ENCODE measurements around the gene PLEKHH2.
"Not testable (repeated sequence)": the region's sequence is repeated elsewhere in the genome, so short reads cannot be mapped to it uniquely, and the experiment has no call there.

The PLEKHH2 gene

DNA sequence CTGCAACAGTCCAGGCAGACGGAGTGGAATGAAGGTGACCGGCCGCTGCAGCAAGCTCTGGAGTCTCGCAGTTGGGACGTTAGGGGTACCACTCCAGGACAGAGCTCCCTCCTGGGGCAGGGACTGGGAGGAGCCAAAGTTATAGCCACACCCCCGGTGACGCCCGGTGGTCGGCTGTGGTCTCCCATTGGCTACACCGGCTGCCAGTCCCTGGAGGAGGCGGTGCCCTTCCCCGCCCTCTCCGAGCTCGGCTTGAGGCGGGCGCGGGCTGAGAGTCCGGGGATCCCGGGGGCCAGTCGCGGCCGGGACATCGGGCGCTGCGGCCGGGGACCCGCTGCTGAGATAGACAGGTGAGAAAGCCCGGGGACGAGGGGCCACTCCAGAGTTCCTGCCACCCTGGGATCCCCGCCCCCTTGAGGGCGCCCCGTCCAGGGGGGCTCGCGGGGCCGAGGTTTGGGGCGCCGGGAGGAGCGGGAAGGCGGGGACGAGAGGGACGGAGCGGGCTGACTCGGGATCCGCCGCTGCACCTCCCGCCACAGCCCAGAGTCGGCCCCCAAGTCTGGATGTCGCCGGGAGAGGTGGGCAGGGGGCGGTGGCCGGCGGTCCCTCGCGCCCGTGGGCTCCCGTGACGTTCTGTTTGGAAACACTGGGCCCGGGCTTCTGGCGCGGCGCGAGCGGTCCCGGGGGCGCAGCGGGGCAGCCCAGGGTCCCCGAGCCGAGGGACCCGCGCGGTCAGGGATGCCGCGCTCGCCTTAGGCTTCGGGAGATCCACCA, at the start of gene PLEKHH2:
Gene PLEKHH2 (plus strand): TSS at position 231 of the 774 bp plus-strand sequence. CDS start 7,414 bp downstream, outside the sequence.
- DNase-seq: peak; percentile 74

DNA sequence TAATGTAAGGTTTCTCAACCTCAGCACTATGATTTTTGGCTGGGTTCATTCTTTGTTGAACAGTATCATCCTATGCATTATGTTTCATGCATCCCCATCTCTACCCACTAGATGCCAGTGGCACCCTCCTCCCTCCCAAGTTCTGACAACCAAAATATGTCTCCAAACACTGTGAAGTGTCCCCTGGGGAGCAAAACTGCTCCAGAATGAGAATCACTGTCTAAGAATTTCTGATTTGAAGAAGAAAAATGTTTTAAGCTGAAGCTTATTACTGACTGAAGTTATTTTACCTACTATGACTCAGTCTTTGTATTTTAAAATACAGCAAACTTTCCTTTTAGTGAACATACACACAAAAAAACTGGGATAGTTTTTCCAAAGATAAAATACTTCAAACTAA, 44.6 kb upstream of the PLEKHH2 start:
- DNase-seq: no peak

DNA sequence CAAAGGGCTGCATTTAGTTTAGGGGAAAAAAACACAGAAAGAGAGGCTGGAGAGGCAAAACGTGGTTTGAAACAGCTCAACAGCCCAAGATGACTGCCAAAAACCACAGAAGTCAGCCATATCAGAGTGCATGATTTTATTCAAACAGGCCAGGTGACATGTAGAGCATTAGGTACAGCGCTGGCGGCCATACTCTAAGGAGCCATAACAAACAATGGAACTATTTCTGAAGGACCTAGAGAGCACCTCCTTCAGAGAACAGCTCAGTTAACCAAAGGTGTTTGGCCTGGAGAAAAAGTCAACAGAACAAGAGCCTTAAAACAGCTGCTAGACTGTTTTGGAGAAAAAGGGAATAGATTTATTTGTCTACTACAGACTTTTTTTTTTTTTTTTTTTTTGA, 43.8 kb upstream of the PLEKHH2 start:
- no peak for DNase-seq

DNA sequence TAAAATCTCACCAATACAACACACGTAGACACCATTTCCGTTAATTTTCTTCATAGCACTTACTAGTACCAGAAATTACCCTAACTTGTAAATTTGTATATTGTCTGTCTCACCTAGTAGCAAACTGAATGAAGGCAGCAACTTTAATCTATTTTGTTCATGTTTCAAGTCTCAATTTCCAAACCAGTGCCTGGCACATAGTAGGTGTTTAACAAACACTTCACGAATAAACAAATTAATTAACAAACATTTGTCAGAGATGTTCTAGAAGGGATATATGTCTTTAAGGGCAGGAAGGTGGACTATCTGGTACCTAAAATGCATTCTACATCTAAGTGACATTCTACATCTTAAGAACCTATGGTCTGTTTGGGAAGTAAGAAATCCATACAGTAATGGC, 42.2 kb upstream of the PLEKHH2 start:
- no peak for DNase-seq

DNA sequence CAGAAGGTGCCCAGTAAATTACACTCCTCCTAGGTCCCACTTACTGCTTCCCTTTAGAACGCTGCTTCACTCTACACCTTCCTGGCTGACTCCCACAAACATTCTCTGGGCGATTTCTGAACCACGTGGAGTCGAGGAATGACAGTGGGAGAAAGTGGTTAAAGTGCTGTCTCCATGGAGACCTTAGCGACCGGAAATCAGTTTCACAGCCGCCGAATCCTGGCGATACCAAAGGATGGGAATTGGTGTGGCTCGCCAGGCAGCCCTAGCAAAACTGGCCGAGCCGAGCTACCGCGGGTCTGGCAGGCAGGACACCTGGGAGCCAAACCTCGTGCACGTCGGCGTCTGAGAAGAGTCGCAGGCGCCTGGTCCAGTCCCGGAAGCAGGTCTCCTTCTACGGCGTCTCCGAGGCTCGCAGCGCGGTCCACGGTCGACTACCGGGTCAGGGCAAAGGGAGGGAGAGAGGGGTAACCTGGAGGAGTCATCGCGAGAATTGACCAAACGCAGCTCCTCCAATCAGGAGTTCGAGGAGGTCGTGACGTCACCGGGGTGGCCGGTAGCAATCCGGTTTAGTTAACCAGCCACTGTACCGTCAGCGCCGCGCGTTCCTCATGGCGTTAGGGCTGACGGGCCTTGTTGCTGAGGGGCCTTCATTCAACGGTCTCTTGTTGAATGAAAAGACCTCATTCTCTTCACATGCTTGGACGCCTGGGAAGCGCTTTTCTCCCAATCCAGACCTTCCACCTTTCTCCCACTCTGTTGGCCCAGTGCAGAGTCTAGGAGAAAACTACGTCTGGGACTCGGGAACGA, 41.3 kb upstream of the PLEKHH2 start, which contains the start of gene THADA:
Gene THADA (minus strand): TSS at position 436 of the 810 bp plus-strand sequence. CDS start 3,646 bp downstream, outside the sequence.
- DNase-seq: peak; percentile 90

DNA sequence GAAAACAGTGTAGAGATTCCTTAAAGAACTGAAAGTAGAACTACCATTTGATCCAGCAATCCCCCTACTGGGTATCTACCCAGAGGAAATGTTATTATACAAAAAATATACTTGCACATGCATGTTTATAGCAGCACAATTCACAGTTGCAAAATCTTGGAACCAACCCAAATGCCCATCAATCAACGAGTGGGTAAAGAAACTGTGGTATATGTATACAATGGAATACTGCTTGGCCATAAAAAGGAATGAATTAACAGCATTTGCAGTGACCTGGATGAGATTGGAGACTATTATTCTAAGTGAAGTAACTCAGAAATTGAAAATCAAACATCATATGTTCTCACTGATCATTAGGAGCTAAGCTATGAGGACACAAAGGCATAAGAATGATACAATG, 36.5 kb upstream of the PLEKHH2 start:
- not testable (repeated sequence) for DNase-seq

DNA sequence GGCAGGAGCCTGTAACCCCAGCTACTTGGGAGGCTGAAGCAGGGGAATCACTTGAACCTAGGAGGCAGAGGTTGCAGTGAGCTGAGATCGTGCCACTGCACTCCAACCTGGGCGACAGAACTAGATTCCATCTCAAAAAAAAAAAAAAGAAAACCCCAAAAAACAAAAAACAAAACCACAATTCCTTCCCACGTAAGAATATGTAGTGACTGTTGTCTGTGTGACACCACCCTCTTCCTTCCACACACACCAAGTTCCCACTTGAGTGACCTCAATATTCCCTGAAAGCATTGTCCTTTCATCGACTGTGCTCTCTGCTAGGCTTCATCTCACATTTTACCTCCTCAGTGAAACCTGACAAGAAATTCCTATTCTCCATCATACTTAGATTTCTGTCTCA, 32.4 kb upstream of the PLEKHH2 start:
- no peak for DNase-seq

DNA sequence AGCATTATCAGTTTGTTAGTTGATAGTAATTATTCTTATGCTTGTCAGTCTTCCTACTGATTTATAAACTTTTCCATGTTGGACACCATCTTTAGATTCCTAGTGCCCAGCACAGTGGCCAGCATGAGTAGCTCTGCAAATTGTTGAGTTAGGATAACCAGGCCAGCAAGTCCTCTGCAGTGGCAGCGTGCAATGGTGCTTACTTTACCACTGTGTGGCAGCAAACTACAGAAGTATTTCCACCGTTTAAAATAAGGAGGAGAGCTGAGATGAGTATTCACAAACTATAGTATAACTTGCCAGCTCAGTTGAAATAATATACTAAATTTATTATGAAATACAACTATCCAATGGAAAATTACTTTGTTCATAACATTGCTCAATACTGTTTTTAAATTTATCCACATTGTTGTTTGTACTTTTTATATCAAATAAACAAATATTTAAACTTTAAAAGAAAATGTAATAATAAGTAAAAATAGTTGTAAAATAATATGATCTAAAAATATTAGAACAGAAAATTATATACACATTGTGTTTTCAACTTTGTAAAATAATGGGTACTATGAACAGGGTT, 31.9 kb upstream of the PLEKHH2 start:
- DNase-seq: no peak

DNA sequence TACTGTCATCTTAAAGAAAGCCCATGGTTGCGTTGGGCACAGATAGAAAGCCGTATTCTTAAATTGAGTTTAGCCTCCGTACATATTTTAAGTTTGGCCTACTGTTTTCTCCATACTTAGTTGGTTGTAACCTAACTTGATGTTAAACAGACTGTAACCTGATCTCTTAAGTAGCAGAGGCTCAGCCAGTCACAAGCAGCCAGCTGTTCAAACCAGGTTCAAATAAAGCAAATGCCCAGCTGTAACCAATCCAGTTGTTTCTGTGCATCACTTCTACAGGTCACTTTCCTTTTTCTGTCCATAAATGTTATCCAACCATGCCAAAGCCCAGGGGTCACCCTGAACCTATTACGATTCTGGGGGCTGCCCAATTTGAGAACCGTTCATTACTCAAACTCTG, 31.2 kb upstream of the PLEKHH2 start:
- DNase-seq: no peak

DNA sequence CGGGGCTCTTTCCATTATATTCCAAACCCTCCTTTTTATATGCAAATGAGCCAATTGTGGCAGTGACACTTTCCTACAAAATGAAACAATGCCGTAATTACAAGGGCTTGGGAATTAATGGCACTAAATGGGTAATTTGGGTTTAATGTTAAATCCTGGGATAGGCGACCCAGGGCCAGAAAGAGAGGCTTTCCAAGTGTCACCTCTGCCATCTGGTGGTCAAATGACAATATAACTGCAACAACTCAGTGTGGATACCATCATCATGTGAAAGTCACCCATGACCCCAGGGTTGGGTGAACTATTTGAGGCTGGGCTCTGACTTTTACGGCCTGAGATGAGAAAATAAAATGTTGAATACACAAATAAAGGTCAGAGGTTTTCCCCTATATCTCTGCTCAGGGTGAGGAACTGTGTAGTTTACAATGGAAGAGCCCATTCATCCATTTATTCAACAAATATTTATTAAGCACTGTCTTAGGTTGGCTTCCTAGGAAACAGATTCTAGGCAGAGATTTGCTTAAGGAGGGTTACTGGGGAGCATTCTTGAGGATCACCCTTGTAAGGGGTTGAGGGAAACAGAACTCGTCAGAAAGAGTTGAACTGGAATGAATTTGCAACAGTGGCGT, 27.7 kb upstream of the PLEKHH2 start:
- no peak for DNase-seq

DNA sequence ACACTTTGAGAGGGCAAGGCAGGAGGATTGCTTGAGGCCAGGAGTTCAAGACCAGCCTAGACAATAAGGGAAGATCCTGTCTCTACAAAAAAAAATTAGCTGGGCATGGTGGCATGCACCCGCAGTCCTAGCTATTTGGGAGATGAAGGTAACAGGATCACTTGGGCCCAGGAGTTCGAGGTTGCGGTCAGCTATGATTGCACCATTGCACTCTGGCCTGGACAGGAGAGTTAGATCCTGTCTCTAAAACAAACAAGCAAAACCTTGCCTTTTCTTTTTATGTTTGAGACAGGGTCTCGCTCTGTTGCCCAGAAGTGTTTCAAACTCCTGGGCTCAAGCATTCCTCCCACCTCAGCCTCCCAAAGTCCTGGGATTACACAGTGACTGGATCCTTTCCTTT, 26.7 kb upstream of the PLEKHH2 start:
- no peak for DNase-seq

DNA sequence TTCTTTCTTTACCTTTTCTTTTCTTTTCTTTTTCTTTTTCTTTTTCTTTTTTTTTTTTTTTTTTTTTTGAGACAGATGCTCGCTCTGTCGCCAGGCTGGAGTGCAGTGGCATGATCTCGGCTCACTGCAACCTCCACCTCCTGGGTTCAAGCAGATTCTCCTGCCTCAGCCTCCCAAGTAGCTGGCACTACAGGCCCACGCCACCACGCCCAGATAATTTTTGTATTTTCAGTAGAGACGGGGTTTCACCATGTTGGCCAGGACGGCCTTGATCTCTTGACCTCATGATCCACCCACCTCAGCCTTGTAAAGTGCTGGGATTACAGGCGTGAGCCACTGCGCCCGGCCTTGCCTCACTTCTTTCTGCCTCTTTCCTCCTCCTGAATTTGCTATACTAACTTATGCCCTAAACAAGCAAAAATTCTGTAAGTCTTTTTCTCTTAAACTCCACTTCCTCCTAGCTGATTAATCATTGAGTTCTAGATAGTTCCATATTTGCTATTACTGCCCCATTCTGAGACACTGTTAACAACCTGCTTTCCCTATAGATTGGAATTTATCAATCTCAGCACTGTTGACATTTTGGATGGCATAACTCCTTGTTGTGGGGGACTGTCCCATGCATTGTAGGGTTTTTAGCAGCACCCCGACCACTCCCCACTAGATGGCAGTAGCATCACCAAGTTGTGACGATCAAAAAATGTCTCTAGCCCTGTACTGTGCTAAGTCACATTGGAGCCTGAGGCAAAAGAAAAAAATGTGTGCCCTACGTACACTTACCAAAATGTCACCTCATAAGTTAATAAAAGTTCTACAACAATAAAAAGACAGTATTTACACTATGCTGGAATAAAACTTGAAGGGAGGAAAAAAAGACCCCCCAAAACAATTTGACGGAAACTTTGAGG, 24.8 kb upstream of the PLEKHH2 start:
- DNase-seq: peak; percentile 48

DNA sequence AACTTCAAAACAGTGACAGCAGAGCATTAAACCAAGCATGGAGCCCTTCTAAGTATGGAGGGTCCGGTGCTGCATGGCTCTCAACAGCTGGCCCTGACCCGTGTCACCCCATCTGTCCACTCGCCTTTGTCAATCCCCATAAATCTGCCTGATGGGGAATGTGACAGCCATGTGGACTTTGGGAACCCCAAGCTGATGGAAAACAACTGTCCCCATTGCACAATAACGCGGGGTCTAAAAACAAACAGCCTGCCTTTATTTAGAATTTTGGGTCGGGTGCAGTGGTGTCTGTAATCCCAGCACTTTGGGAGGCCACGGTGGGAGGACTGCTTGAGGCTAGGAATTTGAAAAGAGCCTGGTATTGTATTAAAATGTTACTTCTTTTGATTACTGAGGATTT, 24.1 kb upstream of the PLEKHH2 start:
- DNase-seq: no peak

DNA sequence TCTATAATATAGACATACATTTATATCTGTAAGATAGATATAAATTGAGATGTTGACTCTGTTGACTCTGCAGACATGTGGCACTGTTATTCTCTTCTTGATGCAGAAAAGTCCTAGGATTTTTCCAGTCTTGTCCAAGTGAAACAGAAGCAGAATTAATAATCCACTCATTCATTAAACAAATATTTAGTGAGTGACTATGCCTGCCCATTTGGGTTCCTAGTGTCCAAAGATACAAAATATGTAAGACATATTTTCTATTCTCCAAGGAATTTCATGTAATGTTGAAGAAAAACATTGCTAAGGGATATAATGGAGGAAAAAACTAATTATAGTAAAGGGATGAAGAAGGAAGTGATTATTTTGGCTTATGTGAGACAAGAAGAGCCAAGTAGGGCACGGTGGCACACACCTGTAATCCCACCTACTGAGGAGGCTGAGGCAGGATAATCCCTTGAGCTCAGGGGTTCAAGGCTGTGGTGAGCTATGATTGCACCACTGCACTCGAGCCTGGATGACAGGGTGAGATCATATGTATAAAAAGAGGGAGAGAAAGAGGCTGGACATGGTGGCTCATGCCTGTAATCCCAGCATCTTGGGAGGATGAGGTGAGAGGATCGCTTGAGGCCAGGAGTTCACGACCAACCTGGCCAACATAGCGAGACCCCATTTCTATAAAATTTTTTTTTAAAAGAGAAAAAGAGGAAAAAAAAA, 19.9 kb upstream of the PLEKHH2 start:
- no peak for DNase-seq

DNA sequence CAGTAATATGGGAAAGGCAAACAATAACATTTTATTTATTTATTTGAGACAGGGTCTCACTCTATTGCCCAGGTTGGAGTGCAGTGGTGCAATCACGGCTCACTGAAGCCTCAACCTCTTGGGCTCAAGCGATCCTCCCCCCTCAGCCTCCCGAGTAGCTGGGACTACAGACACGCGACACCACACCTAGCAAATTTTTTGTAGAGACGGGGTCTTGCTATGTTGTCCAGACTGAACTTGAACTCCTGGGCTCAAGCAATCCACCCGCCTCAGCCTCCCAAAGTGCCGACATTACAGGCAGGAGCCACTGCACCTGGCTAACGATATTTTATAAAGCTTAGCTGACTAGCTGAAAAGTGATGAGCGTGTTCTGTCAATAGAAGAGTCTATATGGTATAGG, 17.5 kb upstream of the PLEKHH2 start:
- no peak for DNase-seq

DNA sequence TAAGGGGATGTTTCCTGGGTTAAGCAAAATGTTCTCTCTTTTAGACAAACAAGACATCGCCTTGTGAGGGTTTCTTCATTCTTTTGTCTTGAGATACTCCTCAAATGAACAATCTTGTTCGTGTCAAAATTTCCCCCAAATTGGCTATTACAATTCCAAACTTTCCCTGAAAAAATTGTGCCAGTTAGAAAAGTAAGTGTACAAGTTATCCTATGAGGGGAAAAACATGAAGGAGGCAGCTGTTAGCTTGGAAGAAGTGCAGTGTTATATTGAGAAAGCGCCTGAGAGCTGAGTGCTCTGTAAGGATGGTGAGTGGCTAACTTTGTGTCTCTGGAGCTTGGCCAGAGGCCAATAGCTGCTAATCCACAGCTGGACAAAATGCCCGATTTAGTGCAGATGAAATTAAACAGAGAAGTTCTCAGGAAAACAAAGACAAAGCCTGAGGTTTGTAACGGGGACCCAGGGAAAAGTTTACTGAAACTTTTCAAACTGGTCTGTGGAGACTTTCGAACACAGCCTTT, 14.1 kb upstream of the PLEKHH2 start:
- DNase-seq: no peak

DNA sequence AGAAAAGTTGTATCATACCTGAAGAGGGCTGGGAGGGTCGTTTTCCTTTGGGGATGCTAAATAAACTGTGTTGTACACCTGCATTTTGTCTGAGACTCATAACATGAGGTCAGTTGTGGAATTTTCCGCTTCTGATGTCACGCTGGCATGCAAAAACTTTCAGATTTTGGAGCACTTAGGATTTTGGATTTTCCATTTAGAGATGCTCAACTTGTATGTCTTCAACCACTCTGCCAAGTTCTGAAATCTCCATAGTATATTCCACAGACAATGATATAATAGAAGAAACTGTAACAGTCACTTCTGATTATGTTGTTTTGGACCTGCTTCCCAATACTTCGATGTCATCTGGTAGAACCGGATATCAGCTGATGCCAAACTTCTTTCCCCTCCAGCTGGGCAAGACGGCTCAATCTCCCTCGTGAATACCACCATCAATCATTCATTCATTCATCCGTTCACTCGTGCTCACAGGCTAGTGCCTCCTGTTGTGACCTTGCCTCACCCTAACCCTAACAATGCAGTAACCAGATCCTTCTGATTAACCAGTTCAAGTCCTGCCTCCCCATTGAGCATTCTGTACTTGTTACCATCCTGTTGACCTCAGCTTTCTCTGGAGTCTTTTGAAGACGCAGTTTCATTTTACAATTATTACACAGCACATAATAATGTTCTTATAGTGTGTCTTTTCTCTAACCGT, 5.3 kb upstream of the PLEKHH2 start:
- no peak for DNase-seq

DNA sequence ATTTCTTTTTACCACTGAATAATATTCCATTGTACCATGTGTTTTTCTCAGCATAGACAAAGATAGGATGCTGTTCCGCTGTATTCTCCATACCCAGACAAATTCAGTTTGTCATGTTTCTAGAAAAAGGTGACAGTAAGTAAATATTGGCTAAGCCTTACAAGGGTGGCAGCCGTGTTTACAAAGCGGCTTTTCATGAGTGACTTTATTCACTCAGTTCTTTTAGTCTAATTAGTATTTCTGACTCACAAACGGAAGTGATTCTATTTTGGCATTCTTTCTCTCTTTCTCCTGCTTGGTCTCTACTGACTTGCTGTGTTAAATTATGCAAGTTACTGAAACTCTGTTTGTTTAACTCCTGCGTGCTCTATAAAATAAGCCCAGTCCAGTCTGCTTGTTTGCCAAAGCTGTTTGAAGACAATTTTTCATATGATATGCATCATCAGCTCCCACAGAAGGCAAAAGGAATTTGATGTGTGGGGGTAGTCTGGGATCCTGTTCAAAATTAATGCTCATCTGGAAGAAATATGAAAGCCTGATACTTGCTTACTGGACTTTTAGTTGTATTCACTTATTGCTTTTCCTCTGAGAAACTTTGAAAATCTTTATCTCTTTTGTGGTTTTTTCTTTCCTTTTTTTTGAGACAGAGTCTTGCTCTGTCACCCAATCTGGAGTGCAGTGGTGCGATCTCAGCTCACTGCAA, 2.3 kb upstream of the PLEKHH2 start:
- DNase-seq: no peak

DNA sequence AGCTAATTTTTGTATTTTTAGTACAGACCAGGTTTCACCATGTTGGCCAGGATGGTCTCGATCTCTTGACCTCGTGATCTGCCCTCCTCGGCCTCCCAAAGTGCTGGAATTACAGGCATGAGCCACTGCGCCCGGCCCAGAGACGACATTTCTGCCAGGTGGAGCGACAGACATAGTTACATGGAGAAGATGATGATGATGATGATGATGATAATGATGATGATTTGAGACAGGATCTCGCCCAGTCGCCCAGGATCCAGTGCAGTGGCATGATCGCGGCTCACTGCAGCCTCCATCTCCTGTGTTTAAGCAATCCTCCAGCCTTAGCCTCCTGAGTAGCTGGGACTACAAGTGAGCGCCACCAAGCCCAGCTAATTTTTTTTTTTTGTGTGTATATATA, 907 bp upstream of the PLEKHH2 start:
- DNase-seq: not testable (repeated sequence)

DNA sequence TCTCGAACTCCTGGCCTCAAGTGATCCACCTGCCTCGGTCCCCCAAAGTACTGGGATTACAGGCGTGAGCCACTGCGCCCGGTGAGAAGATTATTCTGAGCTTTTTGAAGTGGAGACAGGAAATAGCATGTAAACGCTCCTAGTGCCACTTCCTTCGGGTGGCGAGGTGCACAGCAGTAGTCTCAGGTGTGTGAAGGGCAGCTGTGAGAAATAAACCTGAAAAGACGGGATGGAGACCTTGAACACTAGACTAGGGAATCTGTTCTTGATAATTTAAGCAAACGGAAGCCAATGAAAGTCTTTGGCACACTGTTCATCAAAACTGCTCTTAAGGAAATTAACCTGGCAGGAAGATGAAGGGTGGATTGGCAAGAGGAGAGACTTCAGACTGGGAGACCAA, 439 bp upstream of the PLEKHH2 start:
- DNase-seq: peak; percentile 6
